GM19397 (cell line): ENCODE results near the gene RPS6KA1.
"Not testable (repeated sequence)": the region's sequence is repeated elsewhere in the genome, so short reads cannot be mapped to it uniquely, and the experiment has no call there.

ENCODE experiments used
- ATAC-seq: cut with Tn5 transposase; IDR thresholded peaks from one replicate; pipeline ENCODE4 v1.9.1; 2021; ENCODE audit warnings: mild to moderate bottlenecking, moderate library complexity; ENCODE audit not compliant: unreplicated experiment

RPS6KA1 gene

DNA sequence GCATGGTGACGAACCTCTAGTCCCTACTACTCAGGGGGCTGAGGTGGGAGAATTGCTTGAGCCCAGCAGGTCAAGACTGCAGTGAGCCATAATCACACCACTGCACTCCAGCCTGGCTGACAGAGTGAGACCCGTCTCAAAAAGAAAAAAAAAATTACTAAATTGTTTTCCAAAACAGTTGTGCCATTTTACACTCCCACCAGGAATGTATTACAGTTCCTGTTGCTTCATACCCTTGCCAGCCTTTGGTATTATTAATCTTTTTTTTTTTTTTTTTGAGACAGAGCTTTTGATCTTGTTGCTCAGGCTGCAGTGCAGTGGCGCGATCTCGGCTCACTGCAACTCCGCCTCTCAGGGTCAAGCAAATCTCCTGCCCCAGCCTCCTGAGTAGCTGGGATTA is 55.9 kb downstream of the RPS6KA1 start:
- no peak for ATAC-seq

DNA sequence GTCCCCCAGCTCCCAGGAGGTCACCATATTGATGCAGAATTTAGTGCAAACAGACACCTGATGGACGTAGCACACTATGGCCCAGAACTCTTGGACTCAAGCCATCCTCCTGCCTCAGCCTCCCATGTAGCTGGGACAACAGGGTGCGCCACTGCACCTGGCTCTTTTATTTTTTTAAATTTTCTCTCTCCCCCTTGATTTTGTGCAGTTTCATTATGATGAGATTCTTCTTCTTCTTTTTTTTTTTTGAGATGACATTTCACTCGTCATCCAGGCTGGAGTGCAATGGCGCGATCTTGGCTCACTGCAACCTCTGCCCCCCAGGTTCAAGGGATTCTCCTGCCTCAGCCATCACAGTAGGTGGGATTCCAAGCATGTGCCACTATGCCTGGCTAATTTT is 63.8 kb downstream of the RPS6KA1 start:
- ATAC-seq, result no peak

DNA sequence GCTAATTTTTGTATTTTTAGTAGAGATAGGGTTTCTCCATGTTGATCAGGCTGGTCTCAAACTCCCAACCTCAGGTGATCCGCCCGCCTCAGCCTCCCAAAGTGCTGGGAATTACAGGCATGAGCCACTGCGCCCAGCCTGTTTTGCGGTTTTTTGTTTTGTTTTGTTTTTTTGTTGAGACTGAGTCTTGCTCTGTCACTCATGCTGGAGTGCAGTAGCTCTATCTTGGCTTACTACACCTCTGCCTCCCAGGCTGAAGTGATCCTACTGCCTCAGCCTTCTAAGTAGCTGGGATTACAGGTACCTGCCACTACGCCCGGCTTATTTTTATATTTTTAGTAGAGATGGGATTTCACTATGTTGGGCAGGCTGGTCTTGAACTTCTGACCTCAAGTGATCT is 65.0 kb downstream of the RPS6KA1 start:
- not testable (repeated sequence) for ATAC-seq

DNA sequence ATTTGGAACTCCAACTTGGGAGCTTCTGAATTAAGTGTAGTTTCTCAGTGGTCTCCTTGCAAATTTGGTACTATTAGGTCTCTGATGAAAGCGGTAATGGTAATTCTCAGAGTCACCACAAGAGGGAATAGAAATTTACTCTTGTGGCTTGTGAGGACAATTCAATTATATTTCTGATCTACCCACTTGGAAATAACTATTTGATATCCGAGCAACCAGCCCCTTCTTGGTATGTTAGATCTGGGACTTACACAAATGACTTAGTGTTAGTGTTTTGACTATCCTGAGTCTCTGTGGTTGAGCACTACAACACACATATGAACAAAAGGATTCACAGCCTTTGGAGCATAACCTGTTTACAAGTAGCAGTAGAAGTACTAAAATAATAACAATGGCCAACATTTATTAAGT is 68.1 kb downstream of the RPS6KA1 start:
- no peak for ATAC-seq

DNA sequence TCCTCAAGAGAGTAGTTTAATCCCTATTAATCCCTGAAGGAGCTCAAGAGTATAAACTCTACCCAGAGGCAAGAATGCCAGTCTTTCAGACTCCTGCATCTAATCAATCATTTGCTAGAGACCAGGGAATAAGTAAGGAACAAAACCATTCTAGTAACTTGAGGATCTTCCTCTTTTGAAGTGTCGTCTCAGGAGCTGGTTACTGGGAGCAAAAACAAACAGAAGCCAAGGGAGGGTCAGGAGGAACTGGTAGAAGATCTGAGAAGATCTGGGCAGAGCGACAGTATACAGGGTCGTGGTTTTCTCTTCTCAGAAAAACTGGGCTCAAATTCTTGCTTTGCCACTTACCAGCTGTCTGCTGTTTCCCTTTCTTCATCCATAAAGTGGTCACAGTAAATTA is 69.3 kb downstream of the RPS6KA1 start:
- ATAC-seq, result no peak

DNA sequence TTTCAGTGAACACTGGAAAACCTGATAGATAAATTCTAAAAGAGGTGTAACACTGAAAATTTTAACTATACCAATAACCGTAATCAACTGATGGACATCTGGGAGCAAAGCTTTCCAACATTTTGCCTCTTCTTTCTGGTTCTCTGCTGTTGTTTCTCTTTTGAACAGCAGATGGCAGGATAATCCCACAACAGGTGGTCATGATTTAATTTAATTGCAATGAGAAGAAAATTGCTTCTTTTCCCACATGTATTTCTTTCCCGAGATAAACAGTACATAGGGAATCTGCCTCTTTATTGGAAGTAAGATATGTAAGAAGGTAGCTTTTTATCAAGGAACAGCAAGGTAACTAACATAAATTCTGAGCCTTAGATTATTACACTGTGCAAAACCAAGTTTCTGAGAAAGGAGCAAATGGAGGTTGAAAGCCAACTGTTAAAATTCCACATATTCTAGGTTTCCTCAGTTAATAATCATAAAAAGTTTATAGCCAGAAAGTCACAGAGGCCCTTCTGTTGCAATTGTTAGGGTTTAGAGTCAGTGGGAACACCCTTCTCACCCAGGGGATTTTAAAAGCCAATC is 72.9 kb downstream of the RPS6KA1 start:
- ATAC-seq, result no peak

DNA sequence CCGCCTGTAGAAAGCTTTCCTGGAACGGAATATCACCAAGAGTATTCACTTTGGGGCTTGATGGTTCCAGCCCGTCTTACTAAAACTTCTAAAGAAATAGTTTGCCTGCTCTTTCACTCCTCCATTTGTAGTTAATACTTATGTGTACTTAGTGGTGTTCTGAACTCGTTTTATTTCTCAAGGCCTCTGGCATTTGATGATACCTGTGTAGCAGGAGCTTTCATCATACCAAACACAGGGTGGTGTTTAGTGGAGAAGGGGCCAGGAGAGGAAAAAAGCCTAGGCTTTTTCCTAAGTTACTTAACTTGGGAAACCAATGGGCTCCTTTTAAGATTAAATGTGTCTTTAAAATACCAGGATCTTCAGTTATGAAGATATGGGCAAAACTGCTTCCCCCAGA is 74.3 kb downstream of the RPS6KA1 start:
- ATAC-seq, result no peak

DNA sequence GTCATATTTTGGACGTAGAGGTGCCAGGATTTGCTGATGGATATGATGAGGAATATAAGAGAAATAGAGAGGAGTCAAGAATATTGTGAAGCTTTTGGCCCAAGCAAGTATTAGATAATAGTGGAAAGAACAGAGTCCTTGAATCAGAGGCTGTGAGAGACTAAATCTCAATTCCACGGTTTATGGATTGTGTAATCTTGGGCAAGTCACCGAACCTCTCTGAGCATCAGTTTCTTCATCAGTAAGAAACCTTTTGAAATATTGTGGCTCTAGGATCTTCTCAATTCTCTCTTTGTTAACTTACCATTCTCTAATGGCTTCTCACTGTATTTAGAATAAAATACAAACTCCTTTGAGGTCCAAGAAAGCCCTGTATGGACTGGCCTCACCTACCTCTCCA is 77.6 kb downstream of the RPS6KA1 start:
- ATAC-seq, result no peak

DNA sequence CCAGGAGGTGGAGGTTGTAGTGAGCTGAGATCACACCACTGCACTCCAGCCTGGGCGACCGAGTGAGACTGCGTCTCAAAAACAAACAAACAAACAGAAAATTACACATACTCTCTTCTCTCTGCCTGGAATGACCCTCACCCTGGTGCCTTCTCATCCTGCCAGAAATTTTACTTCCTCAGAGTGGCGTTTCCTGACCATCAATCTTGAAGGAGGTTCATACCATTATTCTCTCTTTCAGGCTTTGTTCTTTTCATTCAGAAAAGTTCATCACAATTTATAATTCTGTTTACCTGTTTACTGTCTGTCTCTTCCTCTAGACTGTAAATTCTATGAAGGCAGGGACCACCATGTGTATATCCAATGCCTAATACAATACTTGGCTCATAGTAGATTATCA is 79.3 kb downstream of the RPS6KA1 start:
- ATAC-seq, result no peak

DNA sequence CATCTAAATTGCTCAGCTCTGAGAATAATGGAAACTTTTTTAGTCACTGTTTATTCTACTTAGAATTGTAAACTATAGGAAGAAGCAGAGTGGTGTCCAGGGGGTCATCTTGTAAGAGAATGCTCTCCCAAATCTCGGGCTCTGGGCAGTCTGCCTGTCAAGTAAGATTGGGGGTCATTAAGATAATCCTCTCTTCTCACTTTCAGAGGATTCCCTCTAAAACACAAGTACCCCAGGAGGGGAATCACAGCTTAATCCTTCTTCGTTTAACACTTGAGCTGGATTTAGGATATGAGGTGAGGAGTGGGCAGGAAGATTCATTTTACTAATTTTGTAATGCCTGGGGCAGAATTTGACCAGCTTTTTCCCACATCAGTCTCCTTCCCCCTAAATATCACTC is 81.2 kb downstream of the RPS6KA1 start:
- ATAC-seq, result no peak

DNA sequence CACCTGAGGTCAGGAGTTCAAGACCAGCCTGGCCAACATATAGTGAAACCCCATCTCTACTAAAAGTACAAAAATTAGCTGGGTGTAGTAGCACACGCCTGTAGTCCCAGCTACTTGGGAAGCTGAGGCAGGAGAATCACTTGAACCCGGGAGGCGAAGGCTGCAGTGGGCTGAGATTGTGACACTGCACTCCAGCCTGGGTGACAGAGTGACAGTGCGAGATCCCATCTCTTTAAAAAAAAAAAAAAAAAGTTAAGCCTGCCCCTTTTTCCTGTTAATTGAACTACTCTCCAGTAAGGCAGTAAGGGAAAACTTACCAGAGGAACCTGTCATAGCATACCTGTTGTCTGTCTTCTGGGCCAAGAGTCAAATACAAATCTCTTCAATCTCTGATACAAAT is 83.1 kb downstream of the RPS6KA1 start:
- ATAC-seq, result not testable (repeated sequence)

DNA sequence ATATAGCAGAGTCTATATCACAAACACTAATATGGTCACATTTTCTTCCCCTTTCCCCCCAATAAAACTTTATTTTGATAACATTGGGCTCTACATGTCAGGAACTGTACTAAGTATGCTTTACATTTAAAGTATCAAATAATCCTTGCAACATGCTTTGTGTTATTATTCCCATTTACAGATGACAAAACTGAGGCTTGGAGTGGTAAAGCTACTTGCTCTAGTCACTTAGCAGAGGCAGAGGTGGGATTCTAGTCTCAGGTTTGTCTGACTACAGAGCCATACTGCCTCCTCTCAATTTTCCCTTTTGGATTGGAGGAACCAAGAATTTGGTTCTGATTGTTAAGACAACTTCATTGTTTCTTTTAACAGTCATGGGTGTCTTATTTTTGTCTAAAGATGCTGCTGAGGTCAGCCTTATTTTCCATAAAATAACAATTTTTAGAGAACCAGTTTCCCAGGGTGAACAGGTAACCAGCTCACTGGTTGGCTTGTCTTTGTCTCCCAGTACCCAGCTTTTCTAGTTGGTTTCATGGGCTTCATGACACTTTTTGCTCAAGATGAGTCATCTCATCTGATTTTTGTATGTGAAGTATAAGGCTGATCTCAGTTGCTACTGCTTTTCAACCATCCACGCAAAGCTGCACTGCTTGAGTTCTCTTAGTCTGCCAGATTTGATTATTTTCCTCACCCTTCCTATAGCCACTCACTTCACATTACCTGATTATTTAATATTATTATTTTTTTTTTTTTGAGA is 85.3 kb downstream of the RPS6KA1 start:
- no peak for ATAC-seq

DNA sequence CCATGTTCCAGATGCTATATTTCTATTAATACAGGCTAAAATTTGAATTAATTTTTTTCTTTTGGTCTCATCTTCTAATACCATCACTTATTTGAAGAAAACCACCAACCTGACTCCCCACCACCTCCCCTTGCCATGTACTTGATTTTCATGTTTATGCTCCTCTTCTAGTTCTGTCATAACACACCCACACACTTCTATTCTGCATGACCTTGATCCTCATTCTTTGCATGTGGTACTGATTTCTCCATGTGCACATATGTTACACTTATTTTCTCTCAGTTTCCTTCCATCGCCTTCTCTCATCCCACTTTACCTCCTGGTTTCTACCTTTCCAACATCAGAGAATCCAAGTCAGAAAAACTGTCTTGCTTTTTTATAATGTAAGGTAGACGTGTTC is 87.3 kb downstream of the RPS6KA1 start:
- ATAC-seq, result no peak

DNA sequence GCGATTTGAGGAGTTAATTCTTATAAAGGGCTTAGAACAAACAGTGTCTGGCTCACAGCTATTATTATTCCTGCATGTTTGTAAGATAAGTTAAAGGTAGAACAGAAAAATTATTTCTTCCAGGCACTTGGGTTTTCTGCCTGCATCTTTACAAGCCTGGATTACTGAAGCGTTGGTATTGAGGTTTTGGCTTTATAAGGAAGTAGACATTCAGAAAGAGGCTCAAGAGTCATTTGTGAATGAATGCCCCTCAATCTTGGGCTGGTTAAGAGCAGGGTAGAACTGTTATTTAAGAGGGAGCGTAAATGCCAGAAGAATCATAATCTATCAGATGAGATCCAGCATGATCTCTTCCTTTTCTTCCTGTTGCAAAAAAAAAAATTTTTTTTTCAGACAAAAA is 89.0 kb downstream of the RPS6KA1 start:
- no peak for ATAC-seq
